GM19328 (cell line): ENCODE data around the gene ZNF205.
A peak's percentile ranks its signal among the peaks of the same experiment; 100 is the strongest.
"Not testable (repeated sequence)": the region's sequence is repeated elsewhere in the genome, so short reads cannot be mapped to it uniquely, and the experiment has no call there.

Source experiments
- ATAC-seq: cut with Tn5 transposase; IDR thresholded peaks from one replicate; pipeline ENCODE4 v1.9.1; 2021; ENCODE audit warnings: mild to moderate bottlenecking, moderate library complexity; ENCODE audit not compliant: unreplicated experiment

Gene ZNF205

DNA sequence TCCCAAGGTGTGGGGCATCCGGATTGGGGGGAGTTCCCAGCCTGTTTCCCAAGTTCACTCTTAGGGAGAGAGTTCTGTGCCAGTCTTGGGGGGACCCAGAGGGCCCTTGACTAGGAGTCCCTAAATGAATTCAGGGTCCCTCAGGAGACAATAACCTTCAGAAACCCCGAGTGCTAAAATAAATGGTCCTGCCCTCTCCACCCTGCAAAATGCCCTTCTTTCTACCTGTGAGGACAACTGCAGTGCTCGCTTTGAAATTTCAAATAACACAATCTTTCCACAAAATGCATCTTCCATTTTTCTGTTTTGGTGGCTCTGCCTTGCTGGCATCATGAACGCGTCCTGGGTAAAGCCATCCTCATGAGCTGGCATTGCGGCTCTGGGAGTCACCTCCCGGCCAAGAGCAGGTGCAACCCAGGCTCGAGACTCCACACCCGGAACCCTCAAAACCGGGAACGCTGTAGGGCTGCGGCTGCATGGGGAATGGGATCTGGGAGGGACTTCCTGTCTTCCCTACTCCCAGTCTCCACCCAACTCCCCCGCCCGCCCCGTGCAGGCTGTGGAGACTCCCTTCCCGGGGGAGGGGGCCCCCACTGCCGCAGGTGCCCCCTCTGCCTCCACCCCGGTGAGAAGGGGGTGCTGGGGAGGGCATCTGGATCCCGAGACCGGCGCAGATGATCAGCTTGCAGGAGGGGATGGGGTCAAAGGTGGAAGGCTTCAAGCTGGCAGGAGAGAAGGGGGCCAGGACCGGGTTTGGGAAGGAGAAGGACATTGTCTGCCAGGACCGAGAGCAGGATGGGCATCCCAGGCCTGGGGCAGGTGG, at the start of gene ZNF205:
Gene ZNF205, plus strand, starts transcription at position 529 of the 823 bp plus-strand sequence. CDS start 845 bp downstream, outside the sequence.
- no peak for ATAC-seq

GRCh38 chr16:3063625-3064386, 48.6 kb upstream of the ZNF205 start:
- no peak for ATAC-seq

DNA sequence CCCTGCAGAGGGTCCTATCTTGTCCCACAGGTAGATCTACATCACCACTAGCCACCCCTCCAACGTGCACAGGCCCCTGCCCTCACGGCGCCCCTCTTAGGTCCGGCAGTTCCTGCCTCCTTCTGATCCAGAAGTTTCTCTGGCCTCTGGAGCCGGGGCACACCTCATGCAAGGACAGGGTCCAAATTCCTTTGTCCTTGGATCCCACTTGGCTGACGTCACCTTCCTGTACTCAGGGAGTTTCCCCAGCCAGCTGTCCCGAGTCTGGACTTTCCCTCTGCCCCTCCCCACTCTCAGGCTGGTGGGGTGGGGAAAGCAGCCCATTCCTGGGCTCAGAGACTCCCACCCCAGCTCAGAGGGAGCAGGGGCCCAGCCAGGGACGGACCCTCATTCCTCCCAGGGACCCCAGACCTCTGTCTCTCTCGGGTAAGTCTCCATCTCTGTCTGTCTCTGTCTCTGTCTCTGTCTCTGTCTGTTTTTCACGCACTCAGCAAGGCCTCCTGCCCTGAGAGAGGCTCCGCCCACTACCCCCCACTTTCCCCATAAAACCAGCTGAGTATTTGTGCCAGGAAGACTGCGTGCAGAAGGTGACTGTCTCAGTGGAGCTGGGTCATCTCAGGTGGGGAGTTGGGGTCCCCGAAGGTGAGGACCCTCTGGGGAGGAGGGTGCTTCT, 47.2 kb upstream of the ZNF205 start, which contains the start of gene IL32:
Gene IL32, plus strand, starts transcription at position 572 of the 673 bp plus-strand sequence. CDS start 172 bp downstream, outside the sequence.
- no peak for ATAC-seq

DNA sequence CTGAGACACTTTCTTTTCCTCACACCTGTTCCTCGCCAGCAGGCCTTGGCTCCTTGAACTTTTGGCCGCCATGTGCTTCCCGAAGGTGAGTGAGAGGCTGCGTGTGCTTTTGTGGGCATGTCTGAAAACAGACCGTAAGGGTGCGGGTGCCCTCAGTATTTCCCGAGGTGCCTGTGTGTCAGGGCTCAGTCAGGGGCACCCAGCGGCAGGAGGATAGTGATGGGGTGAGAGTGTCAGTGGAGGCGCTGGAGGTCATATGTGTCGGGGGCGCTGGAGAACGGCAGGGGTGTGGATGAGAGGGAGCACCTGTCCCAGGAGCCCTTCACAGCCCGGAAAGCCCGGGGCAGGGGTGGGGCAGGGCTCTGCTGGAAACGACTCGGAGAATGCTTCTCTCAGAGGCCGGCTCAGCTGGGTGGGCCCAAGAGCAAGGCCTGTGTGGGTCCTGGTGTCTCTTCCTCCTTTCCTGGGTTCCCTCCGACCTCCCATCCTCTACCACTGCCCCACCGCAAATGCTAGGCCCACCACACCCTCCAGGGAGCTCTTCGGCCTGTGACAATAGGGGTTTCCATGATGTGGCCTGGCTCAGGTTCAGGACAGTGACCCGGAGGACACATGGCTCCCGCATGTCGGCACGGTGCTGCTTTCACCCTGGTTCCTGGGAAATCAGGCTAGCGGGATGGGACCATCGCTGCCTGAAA, 46.5 kb upstream of the ZNF205 start:
- ATAC-seq, result no peak

- no peak for ATAC-seq
Observed at GRCh38 chr16:3066440-3066748, 46.0 kb upstream of the ZNF205 start.

DNA sequence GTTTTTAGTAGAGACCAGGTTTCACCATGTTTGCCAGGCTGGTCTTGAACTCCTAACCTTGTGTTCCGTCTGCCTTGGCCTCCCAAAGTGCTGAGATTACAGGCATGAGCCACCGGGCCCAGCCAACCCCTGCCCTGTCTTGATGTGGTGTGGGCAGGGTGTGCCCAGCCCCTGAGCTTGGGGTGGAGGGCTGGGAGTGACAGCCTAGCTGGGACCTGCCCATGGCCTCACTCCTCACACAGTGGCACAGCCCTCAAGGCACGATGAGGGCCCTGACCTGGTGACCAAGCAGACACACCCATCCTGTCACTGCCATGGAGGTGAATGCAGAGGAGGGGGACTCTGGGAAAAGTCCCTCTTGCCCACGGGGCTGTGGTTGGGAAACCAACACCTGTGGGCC, 43.9 kb upstream of the ZNF205 start:
- no peak for ATAC-seq

DNA sequence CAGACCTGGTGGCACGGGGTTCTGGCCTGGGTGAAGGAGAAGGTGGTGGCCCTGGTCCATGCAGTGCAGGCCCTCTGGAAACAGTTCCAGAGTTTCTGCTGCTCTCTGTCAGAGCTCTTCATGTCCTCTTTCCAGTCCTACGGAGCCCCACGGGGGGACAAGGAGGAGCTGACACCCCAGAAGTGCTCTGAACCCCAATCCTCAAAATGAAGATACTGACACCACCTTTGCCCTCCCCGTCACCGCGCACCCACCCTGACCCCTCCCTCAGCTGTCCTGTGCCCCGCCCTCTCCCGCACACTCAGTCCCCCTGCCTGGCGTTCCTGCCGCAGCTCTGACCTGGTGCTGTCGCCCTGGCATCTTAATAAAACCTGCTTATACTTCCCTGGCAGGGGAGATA, 43.2 kb upstream of the ZNF205 start:
- not testable (repeated sequence) for ATAC-seq

- ATAC-seq, result no peak
Observed at GRCh38 chr16:3070608-3071111, 41.7 kb upstream of the ZNF205 start.

DNA sequence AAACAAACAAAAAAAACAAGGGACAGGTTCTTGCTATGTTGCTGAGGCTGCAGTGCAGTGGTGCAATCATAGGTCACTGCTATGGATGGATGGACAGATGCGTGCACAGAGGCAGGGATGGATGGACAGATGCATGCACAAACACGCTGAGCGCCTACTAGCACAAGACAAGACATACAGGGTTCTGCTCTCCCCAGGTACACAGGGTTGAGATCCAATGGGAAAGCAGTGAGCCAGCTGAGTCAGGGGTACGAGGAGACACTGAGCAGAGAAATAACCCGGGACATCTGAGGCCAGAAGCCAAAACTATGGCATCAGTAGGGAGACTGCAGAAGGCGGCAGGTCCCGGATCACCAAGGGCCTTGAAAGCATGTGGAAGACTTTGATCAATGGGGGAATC, 40.7 kb upstream of the ZNF205 start:
- no peak for ATAC-seq

GRCh38 chr16:3072148-3072547, 40.2 kb upstream of the ZNF205 start:
- ATAC-seq, result not testable (repeated sequence)

DNA sequence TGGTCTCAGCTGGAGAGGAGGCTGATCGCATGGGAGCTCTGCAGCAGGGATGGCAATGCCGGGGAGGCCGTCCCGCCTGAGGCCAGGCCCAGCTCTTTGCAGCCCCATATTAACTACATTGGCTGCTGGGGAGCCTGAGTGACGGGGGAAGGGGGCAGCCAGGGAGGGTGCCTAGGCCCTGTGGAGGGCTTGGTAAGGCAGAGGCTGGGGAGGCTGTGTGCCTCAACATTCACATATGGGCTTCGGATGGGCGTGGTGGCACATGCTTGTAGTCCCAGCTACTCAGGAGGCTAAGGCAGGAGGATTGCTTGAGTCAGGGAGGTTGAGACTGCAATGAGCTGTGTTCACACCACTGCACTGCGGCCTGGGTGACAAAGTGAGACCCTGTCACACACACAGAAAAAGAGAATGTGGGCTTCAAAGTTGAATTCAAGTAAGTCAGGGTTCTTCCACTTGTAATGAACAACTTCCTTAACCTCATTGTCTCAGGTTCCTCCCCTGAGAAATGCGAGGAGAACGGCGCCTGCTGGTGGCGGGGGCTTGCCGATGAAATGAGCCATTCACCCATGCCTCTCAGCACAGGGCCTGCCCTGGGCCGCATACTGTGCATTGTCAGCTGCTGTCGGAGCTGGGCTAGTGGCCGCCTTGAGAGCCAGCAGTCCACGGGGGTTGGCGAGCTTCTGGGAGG, 39.7 kb upstream of the ZNF205 start:
- ATAC-seq, result not testable (repeated sequence)

- no peak for ATAC-seq
Observed at GRCh38 chr16:3073448-3073847, 38.9 kb upstream of the ZNF205 start.

DNA sequence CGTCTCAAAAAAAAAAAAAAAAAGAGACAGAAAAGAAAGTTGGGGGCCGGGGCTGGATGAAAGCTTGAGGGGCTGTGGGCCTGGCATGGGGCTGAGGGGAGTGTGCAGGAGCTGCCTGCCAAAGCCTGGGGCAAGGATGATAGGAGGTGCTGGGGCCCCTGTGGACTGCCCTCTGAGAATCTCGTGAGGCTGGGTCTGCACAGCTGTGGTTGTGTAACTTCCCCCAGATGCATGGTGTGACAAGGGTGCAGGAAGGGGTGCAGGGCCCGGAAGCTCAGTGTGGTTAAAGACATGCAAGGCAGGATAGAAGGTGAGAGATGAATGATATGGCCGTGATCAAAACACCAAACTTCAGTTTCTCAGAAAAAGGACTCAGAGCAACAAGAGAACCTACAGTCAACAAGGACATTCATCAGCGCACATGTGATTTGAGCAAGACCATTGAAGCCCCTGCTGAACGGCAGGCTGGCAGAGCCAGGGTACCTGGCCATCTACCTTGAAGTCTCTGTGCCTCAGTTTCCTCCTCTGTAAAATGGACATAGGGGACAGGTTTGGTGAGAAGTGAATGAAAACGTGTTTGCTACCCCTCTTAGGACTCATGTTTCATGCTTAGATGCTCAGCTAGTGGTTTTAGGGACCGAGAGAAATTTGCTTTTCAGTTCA, 37.4 kb upstream of the ZNF205 start:
- ATAC-seq, result peak; percentile 77

GRCh38 chr16:3075523-3075915, 36.9 kb upstream of the ZNF205 start:
- ATAC-seq, result no peak

DNA sequence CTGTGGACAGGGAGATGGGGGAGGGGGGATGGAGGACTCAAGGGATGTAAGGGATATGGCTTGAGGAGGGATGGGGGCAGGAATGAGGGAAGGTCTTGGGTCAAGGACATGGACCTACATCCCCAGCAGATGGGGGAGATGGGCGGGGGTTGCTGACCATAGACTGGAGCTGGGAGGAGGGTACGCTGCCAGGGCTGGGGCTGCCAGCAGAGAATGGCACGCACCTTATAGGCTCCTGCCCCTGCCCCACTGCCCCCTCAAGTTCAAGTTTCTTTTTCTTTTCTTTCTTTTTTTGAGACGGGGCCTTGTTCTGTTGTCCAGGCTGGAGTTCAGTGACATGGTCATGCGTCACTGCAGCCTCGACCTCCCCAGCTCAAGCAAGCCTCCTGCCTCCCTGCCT, 36.4 kb upstream of the ZNF205 start:
- ATAC-seq, result not testable (repeated sequence)

DNA sequence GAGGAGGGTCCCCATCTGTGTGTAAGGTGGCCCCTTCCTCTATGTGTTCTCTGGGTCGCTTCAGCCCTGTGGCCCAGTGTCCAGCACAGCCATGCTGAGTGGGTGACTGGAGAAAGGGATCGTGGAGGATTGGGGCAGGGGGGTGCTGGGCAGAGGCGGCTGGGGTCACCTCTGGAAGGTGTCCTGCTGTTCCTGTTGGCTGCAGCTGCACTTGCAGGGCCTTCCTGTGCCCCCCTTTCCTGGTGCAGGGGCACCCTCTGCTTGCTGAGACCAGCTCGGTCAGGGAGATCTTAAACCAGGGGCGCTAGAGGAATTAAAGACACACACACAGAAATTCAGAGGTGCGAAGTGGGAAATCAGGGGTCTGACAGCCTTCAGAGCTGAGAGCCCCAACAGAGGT, 35.8 kb upstream of the ZNF205 start:
- ATAC-seq, result no peak

DNA sequence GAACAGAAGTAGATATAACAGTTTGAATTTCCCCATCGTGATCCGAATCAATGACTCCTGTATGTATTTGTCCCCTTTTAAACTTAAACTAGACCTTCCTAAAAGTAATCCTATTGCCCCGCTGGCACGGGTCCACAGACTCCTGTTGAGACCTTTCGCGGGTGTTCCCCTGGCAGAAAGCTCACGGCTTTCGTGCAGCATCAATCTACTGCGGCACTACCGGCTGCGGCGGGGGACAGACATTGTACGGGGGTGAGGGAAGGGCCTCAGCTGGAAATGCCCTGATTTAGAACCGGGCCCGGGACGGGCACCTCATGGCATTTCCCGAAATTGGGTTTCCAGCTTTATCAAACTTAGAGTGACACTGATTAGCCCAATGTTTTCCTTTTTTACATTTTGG, 32.4 kb upstream of the ZNF205 start:
- ATAC-seq, result no peak

DNA sequence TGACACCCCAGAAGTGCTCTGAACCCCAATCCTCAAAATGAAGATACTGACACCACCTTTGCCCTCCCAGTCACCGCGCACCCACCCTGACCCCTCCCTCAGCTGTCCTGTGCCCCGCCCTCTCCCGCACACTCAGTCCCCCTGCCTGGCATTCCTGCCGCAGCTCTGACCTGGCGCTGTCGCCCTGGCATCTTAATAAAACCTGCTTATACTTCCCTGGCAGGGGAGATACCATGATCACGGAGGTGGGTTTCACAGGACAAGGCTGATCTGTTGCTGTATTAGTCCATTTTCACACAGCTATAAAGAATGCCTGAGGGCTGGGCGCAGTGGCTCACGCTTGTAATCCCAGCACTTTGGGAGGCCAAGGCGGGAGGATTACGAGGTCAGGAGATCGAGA, 30.4 kb upstream of the ZNF205 start:
- ATAC-seq, result not testable (repeated sequence)

GRCh38 chr16:3083408-3083807, 29.0 kb upstream of the ZNF205 start:
- not testable (repeated sequence) for ATAC-seq

DNA sequence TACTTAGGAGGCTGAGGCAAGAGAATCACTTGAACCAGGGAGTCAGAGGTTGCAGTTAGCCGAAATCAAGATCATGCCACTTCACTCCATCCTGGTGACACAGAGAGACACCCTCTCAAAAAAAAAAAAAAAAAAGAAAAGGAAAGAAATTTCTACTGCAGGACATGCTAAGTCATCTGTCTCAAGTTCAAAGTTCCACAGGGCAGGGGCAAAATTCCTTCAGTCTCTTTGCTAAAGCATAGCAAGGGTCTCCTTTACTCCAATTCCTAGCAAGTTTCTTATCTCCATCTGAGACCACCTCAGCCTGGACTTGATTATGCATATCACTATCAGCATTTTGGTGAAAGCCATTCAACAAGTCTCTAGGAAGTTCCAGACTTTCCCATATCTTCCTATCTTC, 27.9 kb upstream of the ZNF205 start:
- no peak for ATAC-seq
